ENCODE measurements around the gene C9. TPM values are rescaled to one million over a fixed set of nuclear protein-coding genes. Genes with fewer than 3 reads are reported as not detected.

Gene C9
- total and polyA plus RNA-seq, 2 experiments from 2014 or later: not detected

DNA sequence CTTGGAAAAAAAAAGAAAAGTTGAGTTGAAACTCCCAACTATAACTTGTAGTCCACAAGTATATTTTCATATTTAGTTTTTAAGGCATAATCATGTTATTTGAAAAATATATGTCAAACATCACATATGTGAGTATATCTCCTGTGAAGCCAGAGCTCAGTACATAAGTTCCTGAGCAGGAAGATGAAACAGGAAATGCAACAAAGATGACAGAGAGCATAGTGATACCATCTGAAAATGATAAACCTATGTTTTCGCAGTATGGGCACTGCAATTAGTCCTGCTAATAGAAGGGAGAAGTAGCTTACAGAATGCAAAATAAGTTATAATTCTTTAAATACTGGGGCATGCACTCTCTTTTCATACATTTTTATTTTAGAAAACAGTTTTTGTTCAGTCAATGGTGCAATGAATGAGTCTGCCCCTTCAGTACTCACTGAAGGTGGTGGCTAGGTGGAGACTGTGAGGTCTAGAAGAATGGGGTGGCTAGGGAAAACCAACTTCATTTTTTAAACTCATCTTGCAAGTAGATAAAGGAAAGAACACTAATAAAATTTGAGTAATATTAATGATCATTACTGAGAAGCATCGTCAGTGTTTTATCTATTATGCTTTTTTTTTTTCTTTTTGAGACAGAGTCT, 90.9 kb downstream of the C9 start:
- H2AFZ ChIP-seq: no peak overlapping the region
- TF ChIP-seq ZNF462 (CRISPR knock-in tag; IDR thresholded peaks at IDR 0.05): no peak
- TF ChIP-seq REST (IDR thresholded peaks at IDR 0.05; ENCODE audit: unreplicated experiment): no peak
- TF ChIP-seq, protein P1, sequence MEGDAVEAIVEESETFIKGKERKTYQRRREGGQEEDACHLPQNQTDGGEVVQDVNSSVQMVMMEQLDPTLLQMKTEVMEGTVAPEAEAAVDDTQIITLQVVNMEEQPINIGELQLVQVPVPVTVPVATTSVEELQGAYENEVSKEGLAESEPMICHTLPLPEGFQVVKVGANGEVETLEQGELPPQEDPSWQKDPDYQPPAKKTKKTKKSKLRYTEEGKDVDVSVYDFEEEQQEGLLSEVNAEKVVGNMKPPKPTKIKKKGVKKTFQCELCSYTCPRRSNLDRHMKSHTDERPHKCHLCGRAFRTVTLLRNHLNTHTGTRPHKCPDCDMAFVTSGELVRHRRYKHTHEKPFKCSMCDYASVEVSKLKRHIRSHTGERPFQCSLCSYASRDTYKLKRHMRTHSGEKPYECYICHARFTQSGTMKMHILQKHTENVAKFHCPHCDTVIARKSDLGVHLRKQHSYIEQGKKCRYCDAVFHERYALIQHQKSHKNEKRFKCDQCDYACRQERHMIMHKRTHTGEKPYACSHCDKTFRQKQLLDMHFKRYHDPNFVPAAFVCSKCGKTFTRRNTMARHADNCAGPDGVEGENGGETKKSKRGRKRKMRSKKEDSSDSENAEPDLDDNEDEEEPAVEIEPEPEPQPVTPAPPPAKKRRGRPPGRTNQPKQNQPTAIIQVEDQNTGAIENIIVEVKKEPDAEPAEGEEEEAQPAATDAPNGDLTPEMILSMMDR (conservative IDR thresholded peaks at IDR 0.05; ENCODE audit: low read depth in 2 of 2): no peak
- TF ChIP-seq POLR2AphosphoS5 (IDR thresholded peaks at IDR 0.05; ENCODE audit: low read depth): no peak
- TF ChIP-seq ZNF114 (CRISPR knock-in tag; IDR thresholded peaks at IDR 0.05): no peak
- no peak for TF ChIP-seq JUNB (IDR thresholded peaks at IDR 0.05; ENCODE audit: unreplicated experiment)
- TF ChIP-seq ZNF331 (CRISPR knock-in tag; IDR thresholded peaks at IDR 0.05; ENCODE audit: low read depth): no peak
- TF ChIP-seq EZH2phosphoT487 (IDR thresholded peaks at IDR 0.05; ENCODE audit: unreplicated experiment): no peak
- no peak for TF ChIP-seq CREB1 (CRISPR knock-in tag; IDR thresholded peaks at IDR 0.05; ENCODE audit: low read depth)
- TF ChIP-seq STAT1 (IDR thresholded peaks at IDR 0.05; ENCODE audit: unreplicated experiment): no peak
- TF ChIP-seq EZH2 (IDR thresholded peaks at IDR 0.05; ENCODE audit: low read depth, unreplicated experiment): no peak
- no peak for TF ChIP-seq NANOG (IDR thresholded peaks at IDR 0.05; ENCODE audit: borderline replicate concordance)
- TF ChIP-seq, protein P2, sequence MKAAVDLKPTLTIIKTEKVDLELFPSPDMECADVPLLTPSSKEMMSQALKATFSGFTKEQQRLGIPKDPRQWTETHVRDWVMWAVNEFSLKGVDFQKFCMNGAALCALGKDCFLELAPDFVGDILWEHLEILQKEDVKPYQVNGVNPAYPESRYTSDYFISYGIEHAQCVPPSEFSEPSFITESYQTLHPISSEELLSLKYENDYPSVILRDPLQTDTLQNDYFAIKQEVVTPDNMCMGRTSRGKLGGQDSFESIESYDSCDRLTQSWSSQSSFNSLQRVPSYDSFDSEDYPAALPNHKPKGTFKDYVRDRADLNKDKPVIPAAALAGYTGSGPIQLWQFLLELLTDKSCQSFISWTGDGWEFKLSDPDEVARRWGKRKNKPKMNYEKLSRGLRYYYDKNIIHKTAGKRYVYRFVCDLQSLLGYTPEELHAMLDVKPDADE (IDR thresholded peaks at IDR 0.05): no peak
- no peaks in the 10 kb centered on the region for H3K9me2 ChIP-seq (ENCODE audit: insufficient read depth)
- H4K20me1 ChIP-seq (replicated peaks; ENCODE audit: insufficient read depth): no peaks in the 10 kb centered on the region
- Mint-ChIP-seq H3K4me3 (no peak overlapping the region), H3K27ac (no peak overlapping the region), H3K4me1 (no peaks in the 10 kb centered on the region; the same call in 2 of the 3 replicates), H3K27me3 (ENCODE audit: insufficient read depth, low read depth, poor library complexity) (no peaks in the 10 kb centered on the region), H3K9me3 (peaks cover 8% of the 10 kb centered on the region; the same call in 1 of the 3 replicates), H3K36me3 (ENCODE audit: low read depth) (peaks cover 2% of the 10 kb centered on the region; the same call in 1 of the 3 replicates)
- DNase-seq (ENCODE audit: low spot score) (no peak), ATAC-seq (no peak)
- no peaks in the 10 kb centered on the region for H3F3A ChIP-seq (replicated peaks; ENCODE audit: low read depth)
- no peaks in the 10 kb centered on the region for H3K79me2 ChIP-seq (replicated peaks; ENCODE audit: insufficient read depth)
- no peaks in the 10 kb centered on the region for H3K27me3 ChIP-seq (ENCODE audit: insufficient read depth)
- no peak overlapping the region for H3K27ac ChIP-seq (ENCODE audit: low read depth)
- no peak overlapping the region for H3K4me2 ChIP-seq
- H3K4me3 ChIP-seq: no peak overlapping the region
- H3K36me3 ChIP-seq (ENCODE audit: insufficient read depth): no peaks in the 10 kb centered on the region
- H3K4me1 ChIP-seq (ENCODE audit: insufficient read depth): no peaks in the 10 kb centered on the region

Measured in GM23338 (cell line).